ENCODE data around the gene RNF183.

Gene RNF183

GRCh38 chr9:113299800-113300292 is 3.3 kb downstream of the RNF183 start:
- no peak for ATAC-seq

GRCh38 chr9:113298924-113299770 is 4.0 kb downstream of the RNF183 start:
- no peak for ATAC-seq
- TF ChIP-seq TSHZ2 (CRISPR knock-in tag; IDR thresholded peaks at IDR 0.05) (no peak), ARNTL (CRISPR knock-in tag; IDR thresholded peaks at IDR 0.05; ENCODE audit: borderline replicate concordance, low read depth) (no peak), GLIS3 (CRISPR knock-in tag; IDR thresholded peaks at IDR 0.05) (no peak), OSR1 (CRISPR knock-in tag; IDR thresholded peaks at IDR 0.05) (no peak)

More at GRCh38 chr9:113299800-113300292, 3.3 kb downstream of the RNF183 start:
- no peak for TF ChIP-seq TCF4 (CRISPR knock-in tag; IDR thresholded peaks at IDR 0.05; ENCODE audit: borderline replicate concordance)
- no peak for TF ChIP-seq CREB5 (CRISPR knock-in tag; IDR thresholded peaks at IDR 0.05; ENCODE audit: low read depth)
- no peak for TF ChIP-seq PPARA (CRISPR knock-in tag; IDR thresholded peaks at IDR 0.05; ENCODE audit: borderline replicate concordance)
- TF ChIP-seq BACH2 (CRISPR knock-in tag; IDR thresholded peaks at IDR 0.05; ENCODE audit: borderline replicate concordance): no peak
- TF ChIP-seq ISL1 (CRISPR knock-in tag; IDR thresholded peaks at IDR 0.05): no peak
- TF ChIP-seq ZNF8 (CRISPR knock-in tag; IDR thresholded peaks at IDR 0.05): no peak
- no peak for TF ChIP-seq TSHZ2 (CRISPR knock-in tag; IDR thresholded peaks at IDR 0.05)
- TF ChIP-seq CSRNP3 (CRISPR knock-in tag; IDR thresholded peaks at IDR 0.05): no peak
- TF ChIP-seq OSR1 (CRISPR knock-in tag; IDR thresholded peaks at IDR 0.05): no peak
- no peak for TF ChIP-seq ZNF565 (CRISPR knock-in tag; conservative IDR thresholded peaks at IDR 0.05; ENCODE audit: low read depth)
- no peak for TF ChIP-seq ARNTL (CRISPR knock-in tag; IDR thresholded peaks at IDR 0.05; ENCODE audit: borderline replicate concordance, low read depth)
- no peak for TF ChIP-seq ZFP3 (CRISPR knock-in tag; IDR thresholded peaks at IDR 0.05)

GRCh38 chr9:113298311-113298710 is 4.9 kb downstream of the RNF183 start:
- ATAC-seq: no peak
- no peak for TF ChIP-seq ESRRG (CRISPR knock-in tag; IDR thresholded peaks at IDR 0.05)
- no peak for TF ChIP-seq TOX (CRISPR knock-in tag; IDR thresholded peaks at IDR 0.05; ENCODE audit: borderline replicate concordance)
- no peak for TF ChIP-seq ZFP30 (CRISPR knock-in tag; IDR thresholded peaks at IDR 0.05)
- TF ChIP-seq SNAI2 (CRISPR knock-in tag; IDR thresholded peaks at IDR 0.05): no peak
- TF ChIP-seq POU6F1 (CRISPR knock-in tag; IDR thresholded peaks at IDR 0.05; ENCODE audit: borderline replicate concordance, low read depth): no peak
- TF ChIP-seq ARNTL (CRISPR knock-in tag; IDR thresholded peaks at IDR 0.05; ENCODE audit: borderline replicate concordance, low read depth): no peak
- TF ChIP-seq CSRNP3 (CRISPR knock-in tag; IDR thresholded peaks at IDR 0.05): no peak
- TF ChIP-seq RARB (CRISPR knock-in tag; IDR thresholded peaks at IDR 0.05): no peak
- TF ChIP-seq ZC3H10 (CRISPR knock-in tag; IDR thresholded peaks at IDR 0.05): no peak
- TF ChIP-seq ZNF565 (CRISPR knock-in tag; conservative IDR thresholded peaks at IDR 0.05; ENCODE audit: low read depth): no peak
- no peak for TF ChIP-seq TSHZ2 (CRISPR knock-in tag; IDR thresholded peaks at IDR 0.05)
- TF ChIP-seq BACH2 (CRISPR knock-in tag; IDR thresholded peaks at IDR 0.05; ENCODE audit: borderline replicate concordance): no peak
- TF ChIP-seq ISL1 (CRISPR knock-in tag; IDR thresholded peaks at IDR 0.05): no peak
- TF ChIP-seq ZNF8 (CRISPR knock-in tag; IDR thresholded peaks at IDR 0.05): no peak
- no peak for TF ChIP-seq TCF4 (CRISPR knock-in tag; IDR thresholded peaks at IDR 0.05; ENCODE audit: borderline replicate concordance)
- no peak for TF ChIP-seq ZFP3 (CRISPR knock-in tag; IDR thresholded peaks at IDR 0.05)
